GM23248 (cell line): Measurements from ENCODE around the gene GUCY1B1. TPM values are rescaled to one million over a fixed set of nuclear protein-coding genes. Genes with fewer than 3 reads are reported as not detected.

ENCODE experiments used
- DNase-seq: peaks from one replicate; pipeline ENCODE4 v3.0.0-alpha.2; 2015
- H2AFZ ChIP-seq: fragments of 200-600 bp; sonication (generic); 2 replicates; pipeline ENCODE4 v1.6.1; 2016; ENCODE audit warnings: antibody characterized with exemption
- H3F3A ChIP-seq: fragments of 200-600 bp; sonication (generic); 2 replicates; pipeline ENCODE4 v1.6.1; 2016; ENCODE audit warnings: mild to moderate bottlenecking, antibody characterized with exemption, mixed run types; ENCODE audit not compliant: insufficient read depth
- H3K27ac ChIP-seq: fragments of 200-600 bp; sonication (generic); 2 replicates; pipeline ENCODE4 v1.5.1; 2016; ENCODE audit warnings: mild to moderate bottlenecking
- H3K27me3 ChIP-seq: fragments of 200-600 bp; sonication (generic); replicated peaks from 2 replicates; pipeline ENCODE4 v1.6.1; 2016; ENCODE audit warnings: mild to moderate bottlenecking; ENCODE audit not compliant: insufficient read depth
- H3K36me3 ChIP-seq: fragments of 200-600 bp; sonication (generic); 2 replicates; pipeline ENCODE4 v1.6.1; 2016; ENCODE audit warnings: low read depth, mild to moderate bottlenecking
- H3K4me1 ChIP-seq: fragments of 200-600 bp; sonication (generic); 2 replicates; pipeline ENCODE4 v1.6.1; 2016; ENCODE audit warnings: mild to moderate bottlenecking; ENCODE audit not compliant: insufficient read depth
- H3K4me2 ChIP-seq: fragments of 200-600 bp; sonication (generic); one replicate; pipeline ENCODE4 v1.6.1; 2016; ENCODE audit warnings: mild to moderate bottlenecking; ENCODE audit not compliant: unreplicated experiment
- H3K4me3 ChIP-seq: fragments of 200-600 bp; sonication (generic); 2 replicates; pipeline ENCODE4 v1.5.1; 2016; ENCODE audit warnings: mild to moderate bottlenecking
- H3K79me2 ChIP-seq: fragments of 200-600 bp; sonication (generic); 2 replicates; pipeline ENCODE4 v1.6.1; 2016; ENCODE audit warnings: mild to moderate bottlenecking; ENCODE audit not compliant: insufficient read depth
- H3K9ac ChIP-seq: fragments of 200-600 bp; sonication (generic); 2 replicates; pipeline ENCODE4 v1.6.1; 2016; ENCODE audit warnings: mild to moderate bottlenecking
- H3K9me2 ChIP-seq: fragments of 200-600 bp; sonication (generic); 2 replicates; pipeline ENCODE4 v1.6.1; 2016; ENCODE audit warnings: mixed run types, mild to moderate bottlenecking, moderate library complexity; ENCODE audit not compliant: insufficient read depth
- H3K9me3 ChIP-seq: fragments of 200-600 bp; sonication (generic); one replicate; pipeline ENCODE4 v1.6.1; 2017; ENCODE audit warnings: low read depth
- H4K20me1 ChIP-seq: fragments of 200-600 bp; sonication (generic); 2 replicates; pipeline ENCODE4 v1.6.0; 2016; ENCODE audit not compliant: insufficient read depth
- EZH2 ChIP-seq: fragments of 200-600 bp; sonication (generic); IDR thresholded peaks from 2 replicates; pipeline ENCODE4 v1.6.1; 2018; ENCODE audit warnings: antibody characterized with exemption, mild to moderate bottlenecking; ENCODE audit not compliant: insufficient read depth, poor library complexity, severe bottlenecking
- EZH2phosphoT487 ChIP-seq: fragments of 200-600 bp; sonication (generic); IDR thresholded peaks from 2 replicates; pipeline ENCODE4 v1.6.1; 2018; ENCODE audit warnings: antibody characterized with exemption, moderate library complexity, mild to moderate bottlenecking, low read depth; ENCODE audit not compliant: insufficient read depth
- WGBS, 2 experiments: methylation state at CpG; one replicate each; pipeline ENCODE4 v1.1.6; 2015 to 2017; ENCODE audit warnings: low lambda C conversion rate in 2 of 2, low coverage in 1 of 2; ENCODE audit errors: missing lambda C conversion rate in 2 of 2; 5-methylcytosine and 5-hydroxymethylcytosine counted together
- in situ Hi-C: fragments of 300-500 bp; cut with MboI; formaldehyde crosslinking; loops from 2 replicates; pipeline ENCODE4 v1.15.0; 2020
- polyA plus RNA-seq: library from polyadenylated mRNA; unstranded; fragments of >200 nt; fragmentation: Nextera tagmentation; extraction: Ambion mirVana; gene quantifications from 2 replicates; pipeline ENCODE4 v1.2.1, GENCODE V29; 2016
- total RNA-seq: library from RNA; depleted of rRNA; stranded (reverse); fragments of >200 nt; shearing (Covaris generic); gene quantifications from 2 replicates; pipeline ENCODE4 v1.2.3, GENCODE V29; 2014

The GUCY1B1 gene
- total and polyA plus RNA-seq, 2 experiments from 2014 or later, result 0.56 to 2.1 TPM

DNA sequence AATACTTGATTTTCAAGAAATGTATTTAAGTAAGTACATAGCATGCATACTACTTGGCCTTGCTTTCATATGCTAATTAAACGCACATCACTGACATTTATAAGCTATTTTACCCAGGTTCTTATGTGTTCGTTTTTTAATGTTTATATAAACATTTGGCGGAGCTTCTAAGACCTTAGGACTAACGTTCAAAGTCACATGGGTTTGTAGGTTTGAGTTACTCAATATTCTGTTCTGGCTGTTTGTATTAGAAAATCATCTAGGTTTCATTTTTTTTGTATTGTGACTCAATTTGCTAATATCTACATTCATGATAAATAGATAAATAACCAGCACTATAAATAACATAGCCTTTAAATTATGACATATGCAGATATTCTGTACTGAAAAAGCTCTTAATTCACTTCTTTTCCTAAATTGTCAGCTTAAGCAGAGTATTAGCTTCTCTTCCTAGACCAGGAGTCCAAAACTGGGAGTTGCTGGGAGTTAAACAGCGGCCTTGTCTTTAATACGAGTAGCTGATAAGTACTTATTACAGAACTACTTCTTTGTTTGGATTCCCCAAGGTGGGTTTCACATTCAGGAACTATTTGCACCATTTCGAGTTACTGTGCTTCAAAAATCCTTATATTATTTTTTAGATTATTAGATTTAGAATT lies 42.0 kb downstream of the GUCY1B1 start:
- H3K4me1 ChIP-seq, result no peaks in the 10 kb centered on the region
- H3K9ac ChIP-seq, result no peak overlapping the region
- H4K20me1 ChIP-seq, result no peaks in the 10 kb centered on the region
- no peaks in the 10 kb centered on the region for H3F3A ChIP-seq
- DNase-seq, result no peak
- H3K36me3 ChIP-seq, result no peaks in the 10 kb centered on the region
- H2AFZ ChIP-seq, result no peak overlapping the region
- no peaks in the 10 kb centered on the region for H3K27me3 ChIP-seq
- H3K27ac ChIP-seq, result no peak overlapping the region
- H3K9me2 ChIP-seq, result no peaks in the 10 kb centered on the region
- H3K4me2 ChIP-seq, result no peak overlapping the region
- WGBS, 2 experiments, result 67 to 69% methylated on average over 7 of the region's 7 CpGs
- no peak for TF ChIP-seq EZH2
- TF ChIP-seq EZH2phosphoT487, result no peak
- H3K4me3 ChIP-seq, result no peak overlapping the region
- no peaks in the 10 kb centered on the region for H3K79me2 ChIP-seq
- no peaks in the 10 kb centered on the region for H3K9me3 ChIP-seq
- in situ Hi-C loops, result no loop called here

GRCh38 chr4:155802190-155802959 lies 43.6 kb downstream of the GUCY1B1 start:
- Histone ChIP-seq H3K27me3 (no peaks in the 10 kb centered on the region), H3F3A (no peaks in the 10 kb centered on the region), H3K79me2 (no peaks in the 10 kb centered on the region), H2AFZ (no peak overlapping the region), H3K27ac (no peak overlapping the region), H3K9me3 (no peaks in the 10 kb centered on the region), H4K20me1 (no peaks in the 10 kb centered on the region), H3K36me3 (no peaks in the 10 kb centered on the region), H3K4me1 (peaks cover 8% of the 10 kb centered on the region; the same call in 1 of the 2 replicates), H3K9me2 (no peaks in the 10 kb centered on the region), H3K4me2 (no peak overlapping the region), H3K9ac (no peak overlapping the region), H3K4me3 (no peak overlapping the region)
- TF ChIP-seq EZH2 (no peak), EZH2phosphoT487 (no peak)
- in situ Hi-C loops, result no loop called here
- no peak for DNase-seq
- WGBS, 2 experiments, result 80 to 84% methylated on average over 9 of the region's 9 CpGs

GRCh38 chr4:155805016-155805415 lies 46.2 kb downstream of the GUCY1B1 start:
- peak; percentile 26 for DNase-seq
- no peak overlapping the region for H3K27ac ChIP-seq
- in situ Hi-C loops, result loop anchor here (5.0 kb wide), 1 partner anchor 142 kb away; no protein-coding TSS in a partner anchor
- H3K79me2 ChIP-seq, result no peaks in the 10 kb centered on the region
- 86 to 95% methylated on average over 1 of the region's 1 CpG for WGBS, 2 experiments
- TF ChIP-seq EZH2phosphoT487, result no peak
- TF ChIP-seq EZH2, result no peak
- no peaks in the 10 kb centered on the region for H3K27me3 ChIP-seq
- peaks cover 11% of the 10 kb centered on the region; the same call in 1 of the 2 replicates for H3K4me1 ChIP-seq
- no peak overlapping the region for H3K4me2 ChIP-seq
- H3K9ac ChIP-seq, result no peak overlapping the region
- no peaks in the 10 kb centered on the region for H3K9me3 ChIP-seq
- no peaks in the 10 kb centered on the region for H3K9me2 ChIP-seq
- H4K20me1 ChIP-seq, result no peaks in the 10 kb centered on the region
- H3F3A ChIP-seq, result no peaks in the 10 kb centered on the region
- H3K36me3 ChIP-seq, result no peaks in the 10 kb centered on the region
- H2AFZ ChIP-seq, result no peak overlapping the region
- H3K4me3 ChIP-seq, result no peak overlapping the region

- Histone ChIP-seq H3K36me3 (no peaks in the 10 kb centered on the region), H3K27ac (peak overlapping the region; percentile 27; the same call in 1 of the 2 replicates), H3F3A (no peaks in the 10 kb centered on the region), H3K9me2 (no peaks in the 10 kb centered on the region), H3K4me3 (no peak overlapping the region), H4K20me1 (no peaks in the 10 kb centered on the region), H3K4me2 (peak overlapping the region; percentile 41), H3K9ac (no peak overlapping the region; the same call in 1 of the 2 replicates), H2AFZ (peak overlapping the region; percentile 39; the same call in 1 of the 2 replicates), H3K4me1 (peaks cover 11% of the 10 kb centered on the region; the same call in 1 of the 2 replicates), H3K79me2 (no peaks in the 10 kb centered on the region), H3K27me3 (no peaks in the 10 kb centered on the region), H3K9me3 (no peaks in the 10 kb centered on the region)
- WGBS, 2 experiments, result 0 to 4% methylated on average over 1 of the region's 1 CpG
- in situ Hi-C loops, result loop anchor here (5.0 kb wide), 1 partner anchor 140 kb away; no protein-coding TSS in a partner anchor
- DNase-seq, result peak; percentile 39
- no peak for TF ChIP-seq EZH2
- TF ChIP-seq EZH2phosphoT487, result no peak
These were observed 48.2 kb downstream of the GUCY1B1 start for GRCh38 chr4:155807021-155807420.
